ENCODE measurements around the gene FAM168B.

Gene FAM168B

DNA sequence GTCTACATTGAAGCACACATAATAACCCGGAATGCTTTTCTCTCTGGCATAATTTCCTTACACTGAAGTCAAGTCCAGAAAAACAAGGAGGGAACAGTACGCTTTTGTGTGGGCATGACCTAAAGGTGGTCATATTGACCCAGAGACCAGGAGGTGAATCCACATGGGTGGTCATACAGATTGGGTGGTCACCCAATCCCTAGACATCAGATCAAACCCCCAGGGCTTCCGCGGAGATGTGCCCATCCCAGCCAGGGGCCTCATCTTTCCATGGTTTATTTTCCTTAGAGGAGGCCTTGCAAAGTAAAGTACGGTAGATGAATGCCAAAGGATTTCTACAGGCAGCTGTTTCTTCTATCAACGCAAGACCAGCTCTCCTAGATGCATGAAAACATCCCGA is 38.8 kb downstream of the FAM168B start:
- FAIRE-seq: no peak

DNA sequence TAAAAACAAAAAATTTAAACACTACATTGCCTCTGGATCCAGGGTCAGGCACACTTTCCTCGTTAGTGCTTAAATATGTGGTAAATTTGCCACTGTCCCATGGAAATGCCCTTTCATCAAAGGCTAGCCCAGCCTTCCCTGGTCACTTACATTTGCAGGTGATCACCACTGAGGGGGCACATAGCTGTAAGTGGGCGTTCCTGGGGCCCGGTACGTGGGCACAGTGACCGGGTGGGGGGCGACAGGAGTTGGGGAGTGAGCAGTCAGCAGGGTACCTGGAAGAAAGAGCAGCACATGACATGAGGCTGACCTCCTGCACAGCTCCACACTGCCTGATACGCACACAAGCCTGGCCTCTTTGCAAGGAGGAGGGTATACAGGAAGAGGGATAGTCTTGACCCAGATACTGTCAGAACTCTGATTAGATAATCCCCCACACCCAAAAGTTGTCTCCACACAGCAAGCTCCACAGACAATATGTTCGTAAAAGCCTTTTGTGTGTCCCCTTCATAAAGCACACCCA is 40.5 kb downstream of the FAM168B start:
- FAIRE-seq: no peak

GRCh38 chr2:131050896-131051295 is 42.4 kb downstream of the FAM168B start:
- no peak for FAIRE-seq

DNA sequence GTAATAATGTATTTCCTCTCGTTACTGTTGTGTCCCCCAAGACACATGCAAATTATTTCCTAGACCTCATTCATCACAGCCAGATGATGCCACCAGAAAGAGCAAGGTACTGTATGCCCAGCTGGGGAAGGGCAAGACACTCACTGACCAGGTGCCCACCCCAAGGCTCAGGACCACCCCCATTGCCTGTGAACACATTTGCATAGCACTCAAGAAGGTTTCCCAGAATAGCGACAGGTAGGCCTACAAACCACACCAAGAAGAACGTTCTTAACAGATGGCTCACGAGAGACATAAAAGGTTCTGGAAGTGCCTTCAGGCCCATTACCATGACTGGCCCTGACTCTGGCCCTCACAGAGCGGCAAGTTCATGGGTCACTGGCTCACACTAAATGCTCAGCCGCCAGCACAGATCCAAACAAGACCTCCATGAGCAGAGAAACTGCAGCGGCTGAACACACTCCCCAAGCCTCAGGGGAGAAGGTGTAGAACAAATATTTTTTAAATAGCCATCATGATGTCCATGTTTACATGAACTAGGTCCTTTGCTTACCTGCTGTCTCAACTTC is 44.0 kb downstream of the FAM168B start:
- FAIRE-seq: no peak

GRCh38 chr2:131048641-131049040 is 44.6 kb downstream of the FAM168B start:
- no peak for FAIRE-seq

GRCh38 chr2:131047920-131048560 is 45.2 kb downstream of the FAM168B start:
- no peak for FAIRE-seq

GRCh38 chr2:131046918-131047652 is 46.2 kb downstream of the FAM168B start:
- no peak for FAIRE-seq

GRCh38 chr2:131046028-131046917 is 47.0 kb downstream of the FAM168B start:
- no peak for FAIRE-seq

GRCh38 chr2:131045286-131046027 is 47.8 kb downstream of the FAM168B start:
- FAIRE-seq: no peak

DNA sequence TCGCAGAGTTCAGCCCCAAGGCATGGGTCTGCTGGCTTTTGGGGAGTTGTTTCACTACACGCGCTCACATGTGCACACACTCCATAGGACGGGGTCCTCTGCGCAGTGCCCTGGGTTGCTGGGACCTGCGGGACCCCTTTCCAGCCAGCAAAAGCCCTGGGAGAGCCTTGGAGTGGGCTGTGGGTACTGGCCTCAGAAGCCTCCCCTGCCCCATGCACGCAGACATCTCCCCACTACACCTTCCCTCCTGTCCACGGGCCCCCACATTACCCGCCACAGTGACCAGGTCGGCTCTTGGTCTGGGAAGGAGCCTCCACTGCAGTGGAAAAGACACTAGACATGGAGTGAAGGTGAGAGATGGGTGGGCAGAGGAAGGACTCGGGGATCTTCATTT is 48.5 kb downstream of the FAM168B start:
- no peak for FAIRE-seq

GRCh38 chr2:131044075-131044756 is 49.0 kb downstream of the FAM168B start:
- FAIRE-seq: no peak

DNA sequence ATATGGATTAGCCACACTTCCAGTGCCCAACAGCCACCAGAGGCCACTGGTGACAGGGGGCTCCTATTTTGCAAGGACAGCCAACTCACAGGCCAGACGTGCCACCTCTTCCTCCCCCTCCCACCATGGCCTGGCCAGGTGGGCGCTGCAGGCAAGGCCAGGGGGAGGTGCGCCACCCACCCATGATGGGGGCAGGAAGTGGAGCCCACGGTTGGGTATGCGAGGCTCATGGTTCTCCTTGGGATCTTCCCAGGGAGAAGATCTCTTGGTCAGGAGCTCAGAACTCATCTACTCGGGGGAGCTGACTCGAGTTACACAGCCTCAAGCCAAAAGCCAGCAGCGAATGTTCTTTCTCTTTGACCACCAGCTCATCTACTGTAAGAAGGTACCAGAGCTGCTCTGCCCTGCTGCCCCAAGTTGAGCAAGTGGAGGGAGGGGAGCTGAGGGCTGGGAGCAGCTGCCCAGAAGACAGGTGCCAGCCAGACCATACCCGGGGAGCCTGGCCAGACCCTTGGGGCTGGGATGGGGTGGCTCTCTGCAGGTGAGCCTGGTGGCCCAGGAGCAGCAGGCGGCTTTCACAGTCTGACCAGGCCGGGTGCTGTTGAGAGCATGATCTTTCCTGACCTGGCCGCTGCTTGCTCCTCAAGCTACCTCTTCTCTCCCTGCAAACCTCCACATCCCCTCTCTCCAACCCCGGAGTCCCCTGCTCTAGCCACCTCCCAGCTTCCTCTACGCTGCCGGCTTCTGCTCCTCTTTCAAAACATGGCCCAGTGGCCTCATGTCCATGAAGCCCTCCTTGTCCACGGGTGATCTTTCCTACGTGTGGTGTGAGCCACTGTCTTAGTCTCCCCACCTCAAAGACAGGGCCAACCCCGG is 49.8 kb downstream of the FAM168B start:
- no peak for FAIRE-seq

DNA sequence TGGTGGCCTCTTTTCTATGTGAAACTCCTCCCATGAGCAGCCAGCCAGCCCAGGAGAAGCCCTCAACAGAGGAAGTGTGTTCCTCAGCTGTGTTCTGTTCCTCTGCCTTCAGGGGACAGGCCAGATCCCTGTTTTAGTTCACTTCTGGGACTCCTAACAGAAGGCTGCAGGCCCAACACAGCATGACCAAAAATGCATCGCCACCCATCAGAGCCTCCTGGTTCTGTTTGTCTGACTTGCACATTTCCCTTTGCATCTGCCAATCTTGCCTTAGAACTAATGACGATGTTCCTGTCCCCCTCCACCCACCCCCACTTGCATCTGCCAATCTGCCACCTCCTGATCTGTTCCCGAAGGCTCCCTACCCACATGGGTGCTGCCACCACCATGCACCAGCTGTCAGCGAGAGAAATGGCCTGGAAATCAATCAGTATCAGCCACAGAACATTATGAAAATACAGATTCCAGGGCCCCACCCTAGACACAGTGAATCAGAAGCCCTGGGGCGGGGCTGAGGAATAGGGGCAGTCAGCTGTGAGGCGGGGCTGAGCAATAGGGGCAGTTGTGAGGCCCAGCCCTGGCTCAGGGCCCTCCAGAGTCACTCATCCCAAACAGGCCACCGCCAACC is 51.0 kb downstream of the FAM168B start:
- no peak for FAIRE-seq

- no peak for FAIRE-seq
Measured at GRCh38 chr2:131041402-131042147, 51.7 kb downstream of the FAM168B start.

DNA sequence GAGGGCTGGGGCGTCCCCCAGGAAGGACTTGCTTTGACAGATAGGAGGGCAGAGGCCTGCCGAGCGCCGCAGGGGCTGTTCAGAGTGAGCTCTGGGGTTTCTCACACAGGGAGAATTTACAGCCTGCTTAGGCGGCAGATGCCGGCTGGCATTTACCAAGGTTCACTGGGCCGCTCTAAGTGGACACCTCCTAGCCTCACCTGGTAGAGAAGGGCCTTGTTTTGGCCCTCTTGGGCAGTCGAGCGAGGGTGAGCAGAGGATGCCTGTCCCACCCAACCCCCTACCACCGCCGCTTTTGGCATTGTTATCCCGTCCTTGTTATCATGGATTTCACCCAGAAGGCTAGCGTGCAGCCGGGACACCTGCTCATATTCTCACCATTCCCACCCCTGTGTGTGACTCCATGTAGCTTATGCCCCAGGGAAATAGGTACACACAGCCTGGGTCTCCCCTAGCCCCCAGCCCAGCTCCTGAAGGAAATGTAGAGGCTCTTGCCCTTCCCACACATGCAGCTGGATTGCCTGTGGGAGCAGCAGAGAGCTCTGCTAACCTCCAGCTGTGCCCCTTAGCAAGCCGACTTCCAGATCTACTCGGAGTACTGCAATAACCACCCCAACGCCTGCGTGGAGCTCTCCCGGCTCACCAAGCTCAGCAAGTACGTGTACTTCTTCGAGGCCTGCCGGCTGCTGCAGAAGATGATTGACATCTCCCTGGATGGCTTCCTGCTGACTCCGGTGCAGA is 52.4 kb downstream of the FAM168B start:
- FAIRE-seq: no peak

DNA sequence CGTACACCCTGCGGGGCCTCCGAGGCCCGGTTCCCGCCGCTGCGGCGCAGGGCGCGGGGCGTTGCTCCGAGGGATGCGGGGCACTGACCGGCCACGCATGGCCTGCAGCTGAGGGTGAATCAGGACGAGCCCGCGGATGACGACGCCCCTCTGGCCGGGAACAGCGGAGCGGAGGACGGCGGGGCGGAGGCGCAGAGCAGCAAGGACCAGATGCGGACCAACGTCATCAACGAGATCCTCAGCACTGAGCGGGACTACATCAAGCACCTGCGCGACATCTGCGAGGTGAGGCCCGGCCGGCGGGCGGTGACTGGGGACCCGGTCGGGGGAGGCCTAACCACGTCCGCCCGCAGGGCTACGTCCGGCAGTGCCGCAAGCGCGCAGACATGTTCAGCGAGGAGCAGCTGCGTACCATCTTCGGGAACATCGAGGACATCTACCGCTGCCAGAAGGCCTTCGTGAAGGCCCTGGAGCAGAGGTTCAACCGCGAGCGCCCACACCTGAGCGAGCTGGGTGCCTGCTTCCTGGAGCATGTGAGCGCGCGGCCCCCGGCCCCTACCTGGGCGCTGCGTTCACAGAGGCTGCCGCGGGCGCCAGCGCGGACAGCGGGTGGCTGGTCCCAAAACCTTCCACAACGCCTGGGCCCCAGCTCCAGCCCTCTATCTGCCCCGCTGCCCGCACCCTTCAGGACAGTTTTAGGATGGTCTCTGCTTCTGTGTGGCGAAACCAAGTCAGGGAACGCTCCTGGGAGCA is 53.2 kb downstream of the FAM168B start:
- FAIRE-seq: no peak

- no peak for FAIRE-seq
Measured at GRCh38 chr2:131039535-131039907, 53.7 kb downstream of the FAM168B start.

GRCh38 chr2:131039101-131039440 is 54.2 kb downstream of the FAM168B start:
- no peak for FAIRE-seq

Measured in islet of Langerhans (tissue), 1 donor.